GM23338 (cell line): ENCODE data around the gene ADGRG6. TPM values are rescaled to one million over a fixed set of nuclear protein-coding genes. Genes with fewer than 3 reads are reported as not detected.

Experiments used
- ATAC-seq: fragments of 200-7000 bp; cut with Tn5 transposase; 3 replicates; pipeline ENCODE4 v1.9.1; 2020
- DNase-seq: peaks from one replicate; pipeline ENCODE4 v3.0.0-alpha.2; 2015; ENCODE audit warnings: low spot score
- H2AFZ ChIP-seq: fragments of 200-600 bp; sonication (generic); 2 replicates; pipeline ENCODE4 v1.8.0; 2016; ENCODE audit warnings: antibody characterized with exemption, mild to moderate bottlenecking, moderate library complexity
- H3F3A ChIP-seq: fragments of 200-600 bp; sonication (generic); replicated peaks from 2 replicates; pipeline ENCODE4 v1.8.0; 2017; ENCODE audit warnings: antibody characterized with exemption, mixed run types, low read depth
- H3K27ac ChIP-seq: fragments of 200-600 bp; sonication (generic); 2 replicates; pipeline ENCODE4 v1.6.1; 2016; ENCODE audit warnings: low read depth
- H3K27me3 ChIP-seq: fragments of 200-600 bp; sonication (generic); 2 replicates; pipeline ENCODE4 v1.8.0; 2016; ENCODE audit warnings: mild to moderate bottlenecking, mixed run types, moderate library complexity; ENCODE audit not compliant: insufficient read depth
- H3K36me3 ChIP-seq: fragments of 200-600 bp; sonication (generic); 2 replicates; pipeline ENCODE4 v1.8.0; 2016; ENCODE audit warnings: mild to moderate bottlenecking; ENCODE audit not compliant: insufficient read depth
- H3K4me1 ChIP-seq: fragments of 200-600 bp; sonication (generic); 2 replicates; pipeline ENCODE4 v1.8.0; 2016; ENCODE audit warnings: mild to moderate bottlenecking, moderate library complexity; ENCODE audit not compliant: insufficient read depth
- H3K4me2 ChIP-seq: fragments of 200-600 bp; sonication (generic); 2 replicates; pipeline ENCODE4 v1.7.1; 2017; ENCODE audit warnings: mixed run types
- H3K4me3 ChIP-seq: fragments of 200-600 bp; sonication (generic); 2 replicates; pipeline ENCODE4 v1.6.1; 2016; ENCODE audit warnings: mixed run types
- H3K79me2 ChIP-seq: fragments of 200-600 bp; sonication (generic); replicated peaks from 2 replicates; pipeline ENCODE4 v1.8.0; 2017; ENCODE audit warnings: mild to moderate bottlenecking; ENCODE audit not compliant: insufficient read depth
- H3K9me2 ChIP-seq: fragments of 200-600 bp; sonication (generic); 2 replicates; pipeline ENCODE4 v1.8.0; 2017; ENCODE audit not compliant: insufficient read depth
- H4K20me1 ChIP-seq: fragments of 200-600 bp; sonication (generic); replicated peaks from 2 replicates; pipeline ENCODE4 v1.8.0; 2017; ENCODE audit warnings: mild to moderate bottlenecking; ENCODE audit not compliant: insufficient read depth
- H3K27ac Mint-ChIP-seq: 2 replicates; pipeline ENCODE4 v1.8.0; 2020; ENCODE audit warnings: inconsistent platforms, mild to moderate bottlenecking, moderate library complexity, mixed read lengths
- H3K27me3 Mint-ChIP-seq: 3 replicates; pipeline ENCODE4 v1.8.0; 2022; ENCODE audit warnings: low read depth, mild to moderate bottlenecking, moderate library complexity, mixed read lengths, inconsistent platforms; ENCODE audit not compliant: insufficient read depth, poor library complexity
- H3K36me3 Mint-ChIP-seq: 3 replicates; pipeline ENCODE4 v1.8.0; 2021; ENCODE audit warnings: low read depth, mild to moderate bottlenecking, inconsistent platforms, moderate library complexity, mixed read lengths
- H3K4me1 Mint-ChIP-seq: 3 replicates; pipeline ENCODE4 v1.8.0; 2020; ENCODE audit warnings: mild to moderate bottlenecking, inconsistent platforms, mixed read lengths
- H3K4me3 Mint-ChIP-seq: 3 replicates; pipeline ENCODE4 v1.8.0; 2021; ENCODE audit warnings: moderate library complexity, mild to moderate bottlenecking, inconsistent platforms, mixed read lengths
- H3K9me3 Mint-ChIP-seq: 3 replicates; pipeline ENCODE4 v1.8.0; 2020; ENCODE audit warnings: moderate library complexity, mild to moderate bottlenecking, inconsistent platforms, mixed read lengths
- CREB1 ChIP-seq: fragments of 250-450 bp; sonication (Bioruptor Pico); IDR thresholded peaks from 2 replicates; pipeline ENCODE4 v1.5.0; 2020; ENCODE audit warnings: low read depth, mild to moderate bottlenecking, moderate library complexity
- CTCF ChIP-seq, 2 experiments: fragments of 200-600 bp in 1 of 2; sonication (generic) in 1 of 2; conservative IDR thresholded peaks; 2 replicates each; pipeline versions ENCODE4 v1.5.1 to v1.6.1; 2016 to 2017; ENCODE audit warnings: antibody characterized with exemption in 2 of 2, low read depth in 2 of 2, mild to moderate bottlenecking in 2 of 2, moderate library complexity in 1 of 2
- ETS1 ChIP-seq: IDR thresholded peaks from 2 replicates; pipeline ENCODE4 v1.6.1; 2016; ENCODE audit warnings: antibody characterized with exemption
- POLR2AphosphoS5 ChIP-seq: IDR thresholded peaks from 2 replicates; pipeline ENCODE4 v1.6.1; 2016; ENCODE audit warnings: antibody characterized with exemption, low read depth
- STAT1 ChIP-seq: IDR thresholded peaks from one replicate; pipeline ENCODE4 v1.6.1; 2016; ENCODE audit warnings: antibody characterized with exemption; ENCODE audit not compliant: unreplicated experiment
- ZNF114 ChIP-seq: fragments of 250-450 bp; sonication (Bioruptor Pico); IDR thresholded peaks from 2 replicates; pipeline ENCODE4 v1.5.0; 2020; ENCODE audit warnings: mild to moderate bottlenecking, moderate library complexity
- ZNF331 ChIP-seq: fragments of 250-450 bp; sonication (Bioruptor Pico); IDR thresholded peaks from 2 replicates; pipeline ENCODE4 v1.5.0; 2020; ENCODE audit warnings: low read depth, mild to moderate bottlenecking, moderate library complexity
- polyA plus RNA-seq: library from polyadenylated mRNA; unstranded; fragments of >200 nt; fragmentation: Nextera tagmentation; extraction: Ambion mirVana; gene quantifications from 2 replicates; pipeline ENCODE4 v1.2.1, GENCODE V29; 2016
- total RNA-seq: library from RNA; depleted of rRNA; stranded (reverse); fragments of >200 nt; shearing (Covaris generic); gene quantifications from 2 replicates; pipeline ENCODE4 v1.2.3, GENCODE V29; 2014
- TF ChIP-seq, protein P1 (sequence below): IDR thresholded peaks from one replicate; pipeline ENCODE4 v1.6.1; 2018; ENCODE audit warnings: antibody characterized with exemption; ENCODE audit not compliant: unreplicated experiment
- TF ChIP-seq, protein P2 (sequence below): fragments of 250-450 bp; sonication (Bioruptor Pico); IDR thresholded peaks from 2 replicates; pipeline ENCODE4 v1.5.0; 2020; ENCODE audit warnings: mild to moderate bottlenecking, moderate library complexity

ADGRG6 gene
- total and polyA plus RNA-seq, 2 experiments from 2014 or later, result 1.3 to 7.7 TPM

DNA sequence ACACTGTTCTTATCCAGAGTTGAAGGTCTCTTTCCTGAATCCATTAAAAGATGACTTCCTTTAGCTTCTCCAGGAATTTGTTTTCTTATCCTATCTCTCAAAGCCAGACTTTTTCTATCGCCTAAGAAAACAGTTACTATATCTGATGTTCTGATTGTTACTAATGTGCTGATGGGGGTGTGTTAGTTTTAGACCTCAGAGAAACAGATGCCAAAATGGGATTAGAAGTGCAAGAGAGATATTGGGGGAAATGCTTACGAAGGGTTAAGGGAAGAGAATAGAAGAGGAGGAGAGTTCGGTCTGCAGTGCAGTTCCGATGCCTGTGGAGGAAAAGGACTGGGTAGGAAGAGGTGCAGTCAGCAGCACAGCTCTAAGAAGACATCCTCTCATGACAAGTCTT, 35.7 kb upstream of the ADGRG6 start:
- DNase-seq (no peak), ATAC-seq (no peak)
- Histone ChIP-seq H3K79me2 (no peaks in the 10 kb centered on the region), H3K9me2 (0 out of 2 replicates have a peak, but pooled peaks cover 4% of the 10 kb centered on the region), H3K4me3 (no peak overlapping the region), H3K4me1 (no peaks in the 10 kb centered on the region), H3K36me3 (no peaks in the 10 kb centered on the region), H3K4me2 (no peak overlapping the region), H3K27me3 (no peaks in the 10 kb centered on the region), H3F3A (no peaks in the 10 kb centered on the region), H4K20me1 (no peaks in the 10 kb centered on the region), H3K27ac (no peak overlapping the region), H2AFZ (peak overlapping the region; percentile 4)
- H3K36me3 Mint-ChIP-seq, result no peaks in the 10 kb centered on the region
- TF ChIP-seq ZNF331 (CRISPR knock-in tag), result no peak
- TF ChIP-seq STAT1, result no peak
- TF ChIP-seq CREB1 (CRISPR knock-in tag), result no peak
- no peak for TF ChIP-seq ETS1
- TF ChIP-seq CTCF (conservative IDR thresholded peaks at IDR 0.05; ENCODE audit: low read depth in 2 of 2), result no peak
- TF ChIP-seq POLR2AphosphoS5, result no peak
- TF ChIP-seq, protein P1, sequence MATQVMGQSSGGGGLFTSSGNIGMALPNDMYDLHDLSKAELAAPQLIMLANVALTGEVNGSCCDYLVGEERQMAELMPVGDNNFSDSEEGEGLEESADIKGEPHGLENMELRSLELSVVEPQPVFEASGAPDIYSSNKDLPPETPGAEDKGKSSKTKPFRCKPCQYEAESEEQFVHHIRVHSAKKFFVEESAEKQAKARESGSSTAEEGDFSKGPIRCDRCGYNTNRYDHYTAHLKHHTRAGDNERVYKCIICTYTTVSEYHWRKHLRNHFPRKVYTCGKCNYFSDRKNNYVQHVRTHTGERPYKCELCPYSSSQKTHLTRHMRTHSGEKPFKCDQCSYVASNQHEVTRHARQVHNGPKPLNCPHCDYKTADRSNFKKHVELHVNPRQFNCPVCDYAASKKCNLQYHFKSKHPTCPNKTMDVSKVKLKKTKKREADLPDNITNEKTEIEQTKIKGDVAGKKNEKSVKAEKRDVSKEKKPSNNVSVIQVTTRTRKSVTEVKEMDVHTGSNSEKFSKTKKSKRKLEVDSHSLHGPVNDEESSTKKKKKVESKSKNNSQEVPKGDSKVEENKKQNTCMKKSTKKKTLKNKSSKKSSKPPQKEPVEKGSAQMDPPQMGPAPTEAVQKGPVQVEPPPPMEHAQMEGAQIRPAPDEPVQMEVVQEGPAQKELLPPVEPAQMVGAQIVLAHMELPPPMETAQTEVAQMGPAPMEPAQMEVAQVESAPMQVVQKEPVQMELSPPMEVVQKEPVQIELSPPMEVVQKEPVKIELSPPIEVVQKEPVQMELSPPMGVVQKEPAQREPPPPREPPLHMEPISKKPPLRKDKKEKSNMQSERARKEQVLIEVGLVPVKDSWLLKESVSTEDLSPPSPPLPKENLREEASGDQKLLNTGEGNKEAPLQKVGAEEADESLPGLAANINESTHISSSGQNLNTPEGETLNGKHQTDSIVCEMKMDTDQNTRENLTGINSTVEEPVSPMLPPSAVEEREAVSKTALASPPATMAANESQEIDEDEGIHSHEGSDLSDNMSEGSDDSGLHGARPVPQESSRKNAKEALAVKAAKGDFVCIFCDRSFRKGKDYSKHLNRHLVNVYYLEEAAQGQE, result no peak
- no peaks in the 10 kb centered on the region for H3K27me3 Mint-ChIP-seq
- H3K9me3 Mint-ChIP-seq, result no peaks in the 10 kb centered on the region
- no peak overlapping the region for H3K4me3 Mint-ChIP-seq
- H3K27ac Mint-ChIP-seq, result no peak overlapping the region
- H3K4me1 Mint-ChIP-seq, result no peaks in the 10 kb centered on the region

DNA sequence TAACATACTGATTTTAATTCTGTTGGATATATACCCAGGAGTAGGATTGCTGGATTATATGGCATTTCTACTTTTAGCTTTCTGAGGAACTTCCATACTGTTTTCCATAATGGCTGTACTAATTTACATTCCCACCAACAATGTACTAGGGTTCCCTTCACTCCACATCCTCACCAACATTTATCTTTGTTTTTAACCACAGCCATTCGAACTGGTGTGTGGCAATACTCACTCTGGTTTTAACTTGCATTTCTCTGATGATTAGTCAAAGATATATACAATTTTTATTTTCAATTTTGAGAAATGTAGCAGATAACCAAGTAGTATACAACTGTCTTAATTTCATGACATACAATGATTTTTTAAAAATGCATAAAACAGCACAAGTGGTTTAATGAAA, 30.3 kb upstream of the ADGRG6 start:
- no peak overlapping the region for H2AFZ ChIP-seq
- no peak for DNase-seq
- H3K4me1 Mint-ChIP-seq, result peaks cover 8% of the 10 kb centered on the region
- no peaks in the 10 kb centered on the region for H3F3A ChIP-seq
- H3K36me3 ChIP-seq, result no peaks in the 10 kb centered on the region
- no peaks in the 10 kb centered on the region for H3K27me3 ChIP-seq
- H3K4me1 ChIP-seq, result peaks cover 6% of the 10 kb centered on the region
- no peaks in the 10 kb centered on the region for H3K9me3 Mint-ChIP-seq
- H3K79me2 ChIP-seq, result no peaks in the 10 kb centered on the region
- no peak overlapping the region for H3K27ac ChIP-seq
- H3K4me2 ChIP-seq, result no peak overlapping the region
- ATAC-seq, result no peak
- H3K9me2 ChIP-seq, result 0 out of 2 replicates have a peak, but pooled peaks cover 4% of the 10 kb centered on the region
- H3K4me3 Mint-ChIP-seq, result no peak overlapping the region
- no peaks in the 10 kb centered on the region for H3K27me3 Mint-ChIP-seq
- H4K20me1 ChIP-seq, result no peaks in the 10 kb centered on the region
- no peak overlapping the region for H3K27ac Mint-ChIP-seq
- TF ChIP-seq STAT1 (no peak), ZNF331 (CRISPR knock-in tag) (no peak), ZNF114 (CRISPR knock-in tag) (no peak), CREB1 (CRISPR knock-in tag) (no peak)
- TF ChIP-seq, protein P2, sequence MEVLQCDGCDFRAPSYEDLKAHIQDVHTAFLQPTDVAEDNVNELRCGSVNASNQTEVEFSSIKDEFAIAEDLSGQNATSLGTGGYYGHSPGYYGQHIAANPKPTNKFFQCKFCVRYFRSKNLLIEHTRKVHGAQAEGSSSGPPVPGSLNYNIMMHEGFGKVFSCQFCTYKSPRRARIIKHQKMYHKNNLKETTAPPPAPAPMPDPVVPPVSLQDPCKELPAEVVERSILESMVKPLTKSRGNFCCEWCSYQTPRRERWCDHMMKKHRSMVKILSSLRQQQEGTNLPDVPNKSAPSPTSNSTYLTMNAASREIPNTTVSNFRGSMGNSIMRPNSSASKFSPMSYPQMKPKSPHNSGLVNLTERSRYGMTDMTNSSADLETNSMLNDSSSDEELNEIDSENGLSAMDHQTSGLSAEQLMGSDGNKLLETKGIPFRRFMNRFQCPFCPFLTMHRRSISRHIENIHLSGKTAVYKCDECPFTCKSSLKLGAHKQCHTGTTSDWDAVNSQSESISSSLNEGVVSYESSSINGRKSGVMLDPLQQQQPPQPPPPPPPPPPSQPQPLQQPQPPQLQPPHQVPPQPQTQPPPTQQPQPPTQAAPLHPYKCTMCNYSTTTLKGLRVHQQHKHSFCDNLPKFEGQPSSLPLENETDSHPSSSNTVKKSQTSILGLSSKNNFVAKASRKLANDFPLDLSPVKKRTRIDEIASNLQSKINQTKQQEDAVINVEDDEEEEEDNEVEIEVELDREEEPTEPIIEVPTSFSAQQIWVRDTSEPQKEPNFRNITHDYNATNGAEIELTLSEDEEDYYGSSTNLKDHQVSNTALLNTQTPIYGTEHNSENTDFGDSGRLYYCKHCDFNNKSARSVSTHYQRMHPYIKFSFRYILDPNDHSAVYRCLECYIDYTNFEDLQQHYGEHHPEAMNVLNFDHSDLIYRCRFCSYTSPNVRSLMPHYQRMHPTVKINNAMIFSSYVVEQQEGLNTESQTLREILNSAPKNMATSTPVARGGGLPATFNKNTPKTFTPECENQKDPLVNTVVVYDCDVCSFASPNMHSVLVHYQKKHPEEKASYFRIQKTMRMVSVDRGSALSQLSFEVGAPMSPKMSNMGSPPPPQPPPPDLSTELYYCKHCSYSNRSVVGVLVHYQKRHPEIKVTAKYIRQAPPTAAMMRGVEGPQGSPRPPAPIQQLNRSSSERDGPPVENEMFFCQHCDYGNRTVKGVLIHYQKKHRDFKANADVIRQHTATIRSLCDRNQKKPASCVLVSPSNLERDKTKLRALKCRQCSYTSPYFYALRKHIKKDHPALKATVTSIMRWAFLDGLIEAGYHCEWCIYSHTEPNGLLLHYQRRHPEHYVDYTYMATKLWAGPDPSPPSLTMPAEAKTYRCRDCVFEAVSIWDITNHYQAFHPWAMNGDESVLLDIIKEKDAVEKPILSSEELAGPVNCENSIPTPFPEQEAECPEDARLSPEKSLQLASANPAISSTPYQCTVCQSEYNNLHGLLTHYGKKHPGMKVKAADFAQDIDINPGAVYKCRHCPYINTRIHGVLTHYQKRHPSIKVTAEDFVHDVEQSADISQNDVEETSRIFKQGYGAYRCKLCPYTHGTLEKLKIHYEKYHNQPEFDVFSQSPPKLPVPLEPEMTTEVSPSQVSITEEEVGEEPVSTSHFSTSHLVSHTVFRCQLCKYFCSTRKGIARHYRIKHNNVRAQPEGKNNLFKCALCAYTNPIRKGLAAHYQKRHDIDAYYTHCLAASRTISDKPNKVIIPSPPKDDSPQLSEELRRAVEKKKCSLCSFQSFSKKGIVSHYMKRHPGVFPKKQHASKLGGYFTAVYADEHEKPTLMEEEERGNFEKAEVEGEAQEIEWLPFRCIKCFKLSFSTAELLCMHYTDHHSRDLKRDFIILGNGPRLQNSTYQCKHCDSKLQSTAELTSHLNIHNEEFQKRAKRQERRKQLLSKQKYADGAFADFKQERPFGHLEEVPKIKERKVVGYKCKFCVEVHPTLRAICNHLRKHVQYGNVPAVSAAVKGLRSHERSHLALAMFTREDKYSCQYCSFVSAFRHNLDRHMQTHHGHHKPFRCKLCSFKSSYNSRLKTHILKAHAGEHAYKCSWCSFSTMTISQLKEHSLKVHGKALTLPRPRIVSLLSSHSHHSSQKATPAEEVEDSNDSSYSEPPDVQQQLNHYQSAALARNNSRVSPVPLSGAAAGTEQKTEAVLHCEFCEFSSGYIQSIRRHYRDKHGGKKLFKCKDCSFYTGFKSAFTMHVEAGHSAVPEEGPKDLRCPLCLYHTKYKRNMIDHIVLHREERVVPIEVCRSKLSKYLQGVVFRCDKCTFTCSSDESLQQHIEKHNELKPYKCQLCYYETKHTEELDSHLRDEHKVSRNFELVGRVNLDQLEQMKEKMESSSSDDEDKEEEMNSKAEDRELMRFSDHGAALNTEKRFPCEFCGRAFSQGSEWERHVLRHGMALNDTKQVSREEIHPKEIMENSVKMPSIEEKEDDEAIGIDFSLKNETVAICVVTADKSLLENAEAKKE (CRISPR knock-in tag), result no peak
- no peaks in the 10 kb centered on the region for H3K36me3 Mint-ChIP-seq
- H3K4me3 ChIP-seq, result no peak overlapping the region
